Astrocyte of the spinal cord (primary cell): ENCODE data around the gene RALGPS1.

ENCODE experiments used
- DNase-seq: peaks from one replicate; pipeline ENCODE4 v3.0.0; 2011; ENCODE audit warnings: low read depth, low spot score
- H3K4me3 ChIP-seq: 2 replicates; pipeline ENCODE4 v1.5.1; 2011; ENCODE audit warnings: low read depth, mild to moderate bottlenecking, low read length, moderate library complexity
- CTCF ChIP-seq: IDR thresholded peaks from 2 replicates; pipeline ENCODE4 v1.5.1; 2012; ENCODE audit warnings: low read depth, mild to moderate bottlenecking, low read length, inconsistent platforms
- in situ Hi-C: cut with HindIII; loops from 2 replicates; pipeline ENCODE4 v1.10.0; 2017; ENCODE audit warnings: low sequenced_read_pairs

RALGPS1 gene

GRCh38 chr9:127205952-127206351 lies 291.4 kb downstream of the RALGPS1 start:
- DNase-seq = no peak
- TF ChIP-seq CTCF = no peak
- no peak overlapping the region for H3K4me3 ChIP-seq
- in situ Hi-C loops = no loop called here

- H3K4me3 ChIP-seq = no peak overlapping the region
- DNase-seq = no peak
- in situ Hi-C loops = no loop called here
- no peak for TF ChIP-seq CTCF
Observed at GRCh38 chr9:127206666-127207065, 292.1 kb downstream of the RALGPS1 start.

GRCh38 chr9:127207734-127208410 lies 293.3 kb downstream of the RALGPS1 start:
- H3K4me3 ChIP-seq = no peak overlapping the region
- TF ChIP-seq CTCF = no peak
- in situ Hi-C loops = no loop called here
- no peak for DNase-seq

GRCh38 chr9:127208416-127208815 lies 293.8 kb downstream of the RALGPS1 start:
- in situ Hi-C loops = no loop called here
- DNase-seq = no peak
- TF ChIP-seq CTCF = no peak
- H3K4me3 ChIP-seq = no peak overlapping the region

- in situ Hi-C loops = no loop called here
- no peak for TF ChIP-seq CTCF
- no peak for DNase-seq
- H3K4me3 ChIP-seq = no peak overlapping the region
Observed at GRCh38 chr9:127209220-127209619, 294.6 kb downstream of the RALGPS1 start.

GRCh38 chr9:127209948-127210640 lies 295.5 kb downstream of the RALGPS1 start:
- in situ Hi-C loops = no loop called here
- DNase-seq = no peak
- H3K4me3 ChIP-seq = no peak overlapping the region
- TF ChIP-seq CTCF = no peak
